ENCODE measurements around the gene TNRC18. TPM values are rescaled to one million over a fixed set of nuclear protein-coding genes. Genes with fewer than 3 reads are reported as not detected.

Gene TNRC18
- total RNA-seq, 1 experiment from 2014 or later, result 159 TPM

GRCh38 chr7:5431560-5432015, 8.0 kb upstream of the TNRC18 start:
- Histone ChIP-seq H3F3A (ENCODE audit: insufficient read depth, low read depth) (peaks cover 39% of the 10 kb centered on the region), H3K4me2 (no peak overlapping the region), H3K9me3 (ENCODE audit: insufficient read depth, low read depth) (0 out of 2 replicates have a peak, but pooled peaks cover 5% of the 10 kb centered on the region), H3K36me3 (ENCODE audit: low read depth) (0 out of 2 replicates have a peak, but pooled peaks cover 6% of the 10 kb centered on the region), H3K79me2 (ENCODE audit: low read depth) (peaks cover 68% of the 10 kb centered on the region), H3K9me2 (ENCODE audit: insufficient read depth) (no peaks in the 10 kb centered on the region), H2AFZ (no peak overlapping the region), H3K27ac (no peak overlapping the region), H3K4me3 (no peak overlapping the region), H3K4me1 (replicated peaks; ENCODE audit: insufficient read depth) (peaks cover 7% of the 10 kb centered on the region; the same call in 1 of the 2 replicates), H4K20me1 (ENCODE audit: insufficient read depth) (peaks cover 52% of the 10 kb centered on the region), H3K27me3 (ENCODE audit: insufficient read depth, low read depth) (no peaks in the 10 kb centered on the region)
- no peak for DNase-seq
- TF ChIP-seq CTCF (conservative IDR thresholded peaks at IDR 0.05) (no peak), EZH2 (IDR thresholded peaks at IDR 0.05; ENCODE audit: low read depth) (no peak)
- intact Hi-C loops (cut with micrococcal nuclease; ENCODE audit: unreplicated experiment), result no loop called here
- ChIA-PET CTCF (no interaction called here), POLR2A (ENCODE audit: unreplicated experiment) (no interaction called here)
- no TSS peak for BruUV-seq (replicated peaks)

- POLR2A ChIA-PET (ENCODE audit: unreplicated experiment), result no interaction called here
- no peaks in the 10 kb centered on the region for H3K27me3 ChIP-seq (ENCODE audit: insufficient read depth, low read depth)
- H3K9me2 ChIP-seq (ENCODE audit: insufficient read depth), result no peaks in the 10 kb centered on the region
- H3K4me3 ChIP-seq, result peak overlapping the region; percentile 96; the same call in 1 of the 2 replicates
- H3K27ac ChIP-seq, result peak overlapping the region; percentile 94; the same call in 1 of the 2 replicates
- DNase-seq, result no peak
- 0 out of 2 replicates have a peak, but pooled peaks cover 5% of the 10 kb centered on the region for H3K9me3 ChIP-seq (ENCODE audit: insufficient read depth, low read depth)
- peaks cover 45% of the 10 kb centered on the region for H3F3A ChIP-seq (ENCODE audit: insufficient read depth, low read depth)
- H3K79me2 ChIP-seq (ENCODE audit: low read depth), result peaks cover 78% of the 10 kb centered on the region
- peaks cover 43% of the 10 kb centered on the region for H4K20me1 ChIP-seq (ENCODE audit: insufficient read depth)
- CTCF ChIA-PET, result interaction anchor here (0.7 kb wide), 1 partner anchor 235 kb away, joined by 4 read pairs; no protein-coding TSS in a partner anchor
- intact Hi-C loops (cut with micrococcal nuclease; ENCODE audit: unreplicated experiment), result no loop called here
- no TSS peak for BruUV-seq (replicated peaks)
- H3K4me1 ChIP-seq (replicated peaks; ENCODE audit: insufficient read depth), result peaks cover 7% of the 10 kb centered on the region; the same call in 1 of the 2 replicates
- peak overlapping the region; percentile 96 for H3K4me2 ChIP-seq
- TF ChIP-seq CTCF (conservative IDR thresholded peaks at IDR 0.05) (no peak), EZH2 (IDR thresholded peaks at IDR 0.05; ENCODE audit: low read depth) (no peak)
- H3K36me3 ChIP-seq (ENCODE audit: low read depth), result 0 out of 2 replicates have a peak, but pooled peaks cover 6% of the 10 kb centered on the region
- no peak overlapping the region for H2AFZ ChIP-seq
These were observed 6.9 kb upstream of the TNRC18 start for GRCh38 chr7:5430612-5430947.

GRCh38 chr7:5429857-5430611, 6.4 kb upstream of the TNRC18 start:
- Histone ChIP-seq H3K9me2 (ENCODE audit: insufficient read depth) (no peaks in the 10 kb centered on the region), H3K27me3 (ENCODE audit: insufficient read depth, low read depth) (no peaks in the 10 kb centered on the region), H3K4me3 (peak overlapping the region; percentile 96), H3F3A (ENCODE audit: insufficient read depth, low read depth) (peaks cover 50% of the 10 kb centered on the region), H3K4me2 (peak overlapping the region; percentile 96), H4K20me1 (ENCODE audit: insufficient read depth) (peaks cover 38% of the 10 kb centered on the region), H3K9me3 (ENCODE audit: insufficient read depth, low read depth) (0 out of 2 replicates have a peak, but pooled peaks cover 5% of the 10 kb centered on the region), H3K36me3 (ENCODE audit: low read depth) (0 out of 2 replicates have a peak, but pooled peaks cover 6% of the 10 kb centered on the region), H3K79me2 (ENCODE audit: low read depth) (peaks cover 84% of the 10 kb centered on the region), H3K27ac (peak overlapping the region; percentile 94), H2AFZ (peak overlapping the region; percentile 87), H3K4me1 (replicated peaks; ENCODE audit: insufficient read depth) (peaks cover 7% of the 10 kb centered on the region; the same call in 1 of the 2 replicates)
- intact Hi-C loops (cut with micrococcal nuclease; ENCODE audit: unreplicated experiment), result no loop called here
- POLR2A ChIA-PET (ENCODE audit: unreplicated experiment), result no interaction called here
- TF ChIP-seq EZH2 (IDR thresholded peaks at IDR 0.05; ENCODE audit: low read depth) (no peak), CTCF (conservative IDR thresholded peaks at IDR 0.05) (no peak)
- CTCF ChIA-PET, result interaction anchor here (0.6 to 0.7 kb wide), 2 partner anchors 64 to 235 kb away, joined by 4 to 7 read pairs; no protein-coding TSS in a partner anchor
- peak; percentile 62 to 68 for DNase-seq
- no TSS peak for BruUV-seq (replicated peaks)
